SK-N-SH (cell line): ENCODE measurements around the gene ATOSB. TPM values are rescaled to one million over a fixed set of nuclear protein-coding genes. Genes with fewer than 3 reads are reported as not detected.

Experiments
- CTCF ChIA-PET: fragments of 300-600, 350-600 bp; formaldehyde crosslinking; extraction: SDS; loops from one replicate; lab custom pipeline; 2021; lab: Yijun Ruan, JAX
- POLR2A ChIA-PET: fragments of 350-600 bp; sonication (Branson Sonifier 250); formaldehyde crosslinking; extraction: SDS; loops from one replicate; lab custom pipeline; 2020; ENCODE audit warnings: antibody characterized with exemption, inconsistent platforms; lab: Yijun Ruan, JAX
- DNase-seq: peaks from one replicate; pipeline ENCODE4 v3.0.0; 2012
- H2AFZ ChIP-seq: fragments of 200-600 bp; sonication (generic); 2 replicates; pipeline ENCODE4 v1.8.1; 2016; ENCODE audit warnings: antibody characterized with exemption, mild to moderate bottlenecking, low read depth
- H3F3A ChIP-seq: fragments of 200-600 bp; sonication (generic); replicated peaks from 2 replicates; pipeline ENCODE3; 2016; ENCODE audit warnings: antibody characterized with exemption, mild to moderate bottlenecking; ENCODE audit not compliant: insufficient read depth
- H3K27ac ChIP-seq, 2 experiments: fragments of 200-500 bp in 1 of 2; fragments of 200-600 bp in 1 of 2; sonication (Bioruptor generic) in 1 of 2; sonication (generic), shearing (Covaris generic) in 1 of 2; 2 replicates each; pipeline versions ENCODE4 v1.5.1 to v1.6.1; 2014 to 2016; ENCODE audit warnings: low read depth in 2 of 2, inconsistent platforms in 1 of 2, low read length in 1 of 2, mild to moderate bottlenecking in 1 of 2, mixed read lengths in 1 of 2
- H3K27me3 ChIP-seq: fragments of 200-600 bp; sonication (generic), shearing (Covaris generic); 2 replicates; pipeline ENCODE4 v1.6.1; 2016; ENCODE audit warnings: mixed run types; ENCODE audit not compliant: insufficient read depth
- H3K36me3 ChIP-seq, 2 experiments: fragments of 200-500 bp in 1 of 2; fragments of 200-600 bp in 1 of 2; sonication (Bioruptor generic) in 1 of 2; sonication (generic) in 1 of 2; replicated peaks in 1 of 2; 2 replicates each; pipeline versions ENCODE3 to v1.5.1; 2014 to 2016; ENCODE audit warnings: low read length in 1 of 2, mild to moderate bottlenecking in 1 of 2; ENCODE audit not compliant: insufficient read depth in 2 of 2, control insufficient read depth in 1 of 2
- H3K4me1 ChIP-seq, 2 experiments: fragments of 200-500 bp in 1 of 2; fragments of 200-600 bp in 1 of 2; sonication (Bioruptor generic) in 1 of 2; sonication (generic), shearing (Covaris generic) in 1 of 2; 2 replicates each; pipeline versions ENCODE4 v1.5.1 to v1.6.1; 2014 to 2016; ENCODE audit warnings: low read depth in 1 of 2, low read length in 1 of 2, mixed run types in 1 of 2; ENCODE audit not compliant: insufficient read depth in 2 of 2, control insufficient read depth in 1 of 2
- H3K4me2 ChIP-seq: fragments of 200-600 bp; sonication (generic), shearing (Covaris generic); 2 replicates; pipeline ENCODE4 v1.6.1; 2017; ENCODE audit warnings: mixed run types
- H3K4me3 ChIP-seq, 2 experiments: fragments of 200-500 bp in 1 of 2; fragments of 200-600 bp in 1 of 2; sonication (Bioruptor generic) in 1 of 2; sonication (generic), shearing (Covaris generic) in 1 of 2; 2 replicates each; pipeline versions ENCODE4 v1.5.1 to v1.8.1; 2014 to 2016; ENCODE audit warnings: low read depth in 2 of 2, inconsistent platforms in 1 of 2, low read length in 1 of 2, mild to moderate bottlenecking in 1 of 2, mixed read lengths in 1 of 2, moderate library complexity in 1 of 2
- H3K79me2 ChIP-seq: fragments of 200-600 bp; sonication (generic); 2 replicates; pipeline ENCODE4 v1.8.1; 2017; ENCODE audit warnings: mild to moderate bottlenecking; ENCODE audit not compliant: insufficient read depth
- H3K9ac ChIP-seq: fragments of 200-600 bp; sonication (generic); 2 replicates; pipeline ENCODE4 v1.6.1; 2017; ENCODE audit warnings: mixed run types
- H3K9me2 ChIP-seq: fragments of 200-600 bp; sonication (generic); 2 replicates; pipeline ENCODE4 v1.6.1; 2017; ENCODE audit warnings: mixed run types
- H3K9me3 ChIP-seq: fragments of 200-600 bp; sonication (generic); 2 replicates; pipeline ENCODE4 v1.6.1; 2017; ENCODE audit warnings: mixed run types, mild to moderate bottlenecking, moderate library complexity
- H4K20me1 ChIP-seq: fragments of 200-600 bp; sonication (generic); 2 replicates; pipeline ENCODE4 v1.6.1; 2017; ENCODE audit warnings: mild to moderate bottlenecking, mixed run types; ENCODE audit not compliant: insufficient read depth
- CHD2 ChIP-seq: fragments of 150-350 bp; IDR thresholded peaks from 2 replicates; pipeline ENCODE4 v1.6.1; 2018; ENCODE audit warnings: low read length; ENCODE audit not compliant: partially characterized antibody
- CTCF ChIP-seq: fragments of 200-600 bp; sonication (generic); IDR thresholded peaks from 2 replicates; pipeline ENCODE4 v1.6.1; 2017; ENCODE audit warnings: antibody characterized with exemption, mild to moderate bottlenecking, moderate library complexity
- EZH2phosphoT487 ChIP-seq: fragments of 200-600 bp; sonication (generic); IDR thresholded peaks from 2 replicates; pipeline ENCODE4 v1.6.1; 2017; ENCODE audit warnings: low read depth, mixed run types, mild to moderate bottlenecking, antibody characterized with exemption, moderate library complexity, borderline replicate concordance
- FOSL2 ChIP-seq: IDR thresholded peaks from 2 replicates; pipeline ENCODE4 v1.4.0; 2012; ENCODE audit warnings: low read depth, mild to moderate bottlenecking, moderate library complexity, borderline replicate concordance
- GABPA ChIP-seq: IDR thresholded peaks from 2 replicates; pipeline ENCODE4 v1.4.0; 2012; ENCODE audit warnings: low read depth, mild to moderate bottlenecking
- IRF3 ChIP-seq: fragments of 150-350 bp; IDR thresholded peaks from 2 replicates; pipeline ENCODE4 v1.6.1; 2016; ENCODE audit warnings: mild to moderate bottlenecking, low read depth, low read length
- JUND ChIP-seq: IDR thresholded peaks from 2 replicates; pipeline ENCODE4 v1.4.0; 2012
- MAX ChIP-seq: IDR thresholded peaks from 2 replicates; pipeline ENCODE4 v1.4.0; 2012; ENCODE audit warnings: low read depth
- MXI1 ChIP-seq: IDR thresholded peaks from 2 replicates; pipeline ENCODE4 v1.6.1; 2012; ENCODE audit warnings: mild to moderate bottlenecking, low read depth, low read length, improper control_type of control experiment
- NFIC ChIP-seq: IDR thresholded peaks from 2 replicates; pipeline ENCODE4 v1.4.0; 2012; ENCODE audit warnings: borderline replicate concordance
- PBX3 ChIP-seq: IDR thresholded peaks from 2 replicates; pipeline ENCODE4; 2012
- REST ChIP-seq: IDR thresholded peaks from 2 replicates; pipeline ENCODE4 v1.6.1; 2012; ENCODE audit warnings: mild to moderate bottlenecking, low read depth, low read length, moderate library complexity
- SIN3A ChIP-seq: IDR thresholded peaks from 2 replicates; pipeline ENCODE4 v1.6.1; 2012; ENCODE audit warnings: low read depth, mild to moderate bottlenecking, low read length, moderate library complexity, borderline replicate concordance
- TCF12 ChIP-seq: IDR thresholded peaks from 2 replicates; pipeline ENCODE4 v1.4.0; 2012
- YY1 ChIP-seq: IDR thresholded peaks from 2 replicates; pipeline ENCODE4 v1.4.0; 2012; ENCODE audit warnings: low read depth, mild to moderate bottlenecking
- ZBTB33 ChIP-seq: IDR thresholded peaks from 2 replicates; pipeline ENCODE4 v1.4.0; 2012; ENCODE audit warnings: low read depth, borderline replicate concordance
- WGBS: methylation state at CpG from one replicate; pipeline ENCODE4 v1.1.6; 2017; ENCODE audit warnings: low lambda C conversion rate; 5-methylcytosine and 5-hydroxymethylcytosine counted together
- polyA plus RNA-seq, 3 experiments: library from polyadenylated mRNA; depleted of rRNA; stranded (reverse); fragments of >200 nt; gene quantifications; 2 replicates each; pipeline ENCODE4 v1.2.3, GENCODE V29; 2012

ATOSB gene
- polyA plus RNA-seq, 1 of the 3 experiments (the other 2 are of a cell fraction): 42.6 TPM

GRCh38 chr9:35110327-35110761, 5.3 kb downstream of the ATOSB start:
- Histone ChIP-seq H3K9me3 (no peaks in the 10 kb centered on the region), H3K36me3 (peaks cover 25 to 36% of the 10 kb centered on the region in 2 experiments), H3K27ac (peak overlapping the region in 1 of 2 experiments; percentile 87; a peak in 2 of 4 replicates), H3K9ac (peak overlapping the region; percentile 90), H4K20me1 (peaks cover 19% of the 10 kb centered on the region; the same call in 1 of the 2 replicates), H3K9me2 (no peaks in the 10 kb centered on the region), H3K4me2 (peak overlapping the region; percentile 99), H3K4me1 (peaks cover 35 to 42% of the 10 kb centered on the region in 2 experiments), H3F3A (peaks cover 38% of the 10 kb centered on the region), H3K27me3 (no peaks in the 10 kb centered on the region), H3K79me2 (peaks cover 65% of the 10 kb centered on the region), H3K4me3 (peak overlapping the region; percentile 92 to 95), H2AFZ (no peak overlapping the region)
- ChIA-PET POLR2A (interaction anchor here (1.5 to 1.6 kb wide), 2 partner anchors 38 to 51 kb away, joined by 3 to 14 read pairs; partner anchors contain the start of genes UNC13B and VCP), CTCF (interaction anchor here (0.9 to 3.2 kb wide), 6 partner anchors 14 to 366 kb away, joined by 3 to 15 read pairs (median 4); partner anchors contain the start of gene PIGO)
- no peak for DNase-seq
- TF ChIP-seq IRF3: no peak
- TF ChIP-seq SIN3A: no peak
- no peak for TF ChIP-seq EZH2phosphoT487
- no peak for TF ChIP-seq GABPA
- TF ChIP-seq NFIC: no peak
- no peak for TF ChIP-seq CHD2
- TF ChIP-seq TCF12: peak; percentile 61
- no peak for TF ChIP-seq CTCF
- no peak for TF ChIP-seq MXI1
- no peak for TF ChIP-seq REST
- TF ChIP-seq PBX3: peak; percentile 50
- no peak for TF ChIP-seq YY1
- TF ChIP-seq FOSL2: peak; percentile 72
- 0 out of 2 replicates have a peak, but pooled peaks have one; percentile 42 for TF ChIP-seq MAX
- no peak for TF ChIP-seq ZBTB33
- TF ChIP-seq JUND: peak; percentile 72; the same call in 1 of the 2 replicates
- TF ChIP-seq, all 33 proteins: peak for 5
- 35% methylated on average over 2 of the region's 3 CpGs for WGBS
